ENCODE results near the gene RMI2.
A peak's percentile ranks its signal among the peaks of the same experiment; 100 is the strongest.

Gene RMI2

GRCh38 chr16:11386791-11387546 is 41.7 kb downstream of the RMI2 start:
- DNase-seq = peak; percentile 45

DNA sequence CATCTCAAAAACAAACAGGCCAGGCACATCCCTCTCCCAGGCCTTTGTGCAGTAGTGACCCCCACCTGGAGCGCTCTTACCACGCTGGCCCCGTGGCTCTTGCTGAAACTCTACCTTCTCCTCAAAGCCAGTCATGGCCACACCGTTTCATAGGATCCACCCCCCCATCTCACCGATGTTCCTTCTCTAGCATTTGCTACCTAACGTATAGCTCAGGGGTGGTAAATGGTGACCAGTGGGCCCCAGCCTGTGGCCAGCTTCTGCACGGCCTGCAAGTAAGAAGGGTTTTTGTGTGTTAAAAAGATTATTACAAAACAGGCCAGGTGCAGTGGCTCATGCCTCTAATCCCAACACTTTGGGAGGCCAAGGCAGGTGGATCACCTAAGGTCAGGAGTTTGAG is 43.8 kb downstream of the RMI2 start:
- no peak for DNase-seq

- DNase-seq = no peak
Observed at GRCh38 chr16:11389631-11390565, 44.6 kb downstream of the RMI2 start.

GRCh38 chr16:11390573-11391495 is 45.6 kb downstream of the RMI2 start:
- DNase-seq = no peak

- DNase-seq = no peak
Observed at GRCh38 chr16:11391576-11391975, 46.3 kb downstream of the RMI2 start.

- no peak for DNase-seq
Observed at GRCh38 chr16:11392041-11392581, 46.9 kb downstream of the RMI2 start.

DNA sequence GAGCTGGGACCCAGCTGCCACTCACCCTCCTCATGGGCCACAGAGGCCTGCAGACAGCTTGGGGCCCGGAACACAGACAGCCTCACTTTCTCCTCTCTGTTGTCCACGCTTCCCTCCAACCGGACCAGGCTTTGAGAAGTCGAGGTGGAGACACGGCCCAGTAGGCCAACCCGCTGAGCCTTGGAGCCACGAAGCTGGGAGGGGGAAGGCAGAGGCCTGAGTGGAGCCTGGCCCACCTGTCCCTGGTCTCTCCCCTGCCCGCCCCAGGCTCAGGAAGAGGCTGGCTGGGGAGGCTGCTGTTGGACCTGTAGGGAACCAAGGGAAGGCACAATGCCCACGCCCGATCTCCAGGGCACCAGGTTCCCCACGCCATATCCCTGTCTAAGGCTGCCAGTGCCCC is 48.1 kb downstream of the RMI2 start:
- no peak for DNase-seq

DNA sequence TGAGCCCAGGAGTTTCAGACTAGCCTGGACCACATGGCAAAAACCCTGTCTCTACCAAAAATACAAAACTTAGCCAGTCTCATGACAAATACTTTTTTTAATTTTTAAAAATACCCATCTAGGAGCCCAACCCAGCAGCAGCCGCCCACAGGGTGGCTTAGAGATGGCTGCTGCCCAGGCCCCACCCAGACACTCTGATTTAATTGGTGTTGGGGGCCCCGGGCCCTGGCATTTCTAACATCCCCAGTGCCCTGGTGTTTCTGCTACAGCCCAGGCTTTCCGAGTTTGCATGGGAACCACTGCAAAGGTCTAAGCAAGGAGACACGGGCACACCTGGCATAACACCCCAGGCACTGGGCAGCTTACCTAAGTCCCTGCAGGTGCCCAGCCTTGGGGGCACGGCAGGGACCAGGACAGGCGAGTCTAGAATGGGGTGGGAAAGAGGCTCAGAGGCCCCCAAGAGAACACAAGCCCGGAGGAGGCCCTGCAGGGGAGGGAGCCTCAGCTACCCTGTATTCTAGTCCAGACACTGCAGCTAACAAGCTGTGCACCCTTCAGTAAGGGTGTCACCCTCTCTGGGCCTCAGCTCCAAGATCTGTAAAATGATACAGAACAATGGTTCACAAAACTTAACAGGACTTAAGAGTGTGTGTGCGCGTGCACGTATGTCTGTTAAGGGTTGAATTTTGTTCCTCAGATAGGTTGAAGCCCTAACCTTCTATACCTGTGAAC is 48.8 kb downstream of the RMI2 start:
- no peak for DNase-seq

- DNase-seq = no peak
Observed at GRCh38 chr16:11394593-11394960, 49.3 kb downstream of the RMI2 start.

GRCh38 chr16:11395008-11395948 is 50.0 kb downstream of the RMI2 start:
- DNase-seq = no peak

DNA sequence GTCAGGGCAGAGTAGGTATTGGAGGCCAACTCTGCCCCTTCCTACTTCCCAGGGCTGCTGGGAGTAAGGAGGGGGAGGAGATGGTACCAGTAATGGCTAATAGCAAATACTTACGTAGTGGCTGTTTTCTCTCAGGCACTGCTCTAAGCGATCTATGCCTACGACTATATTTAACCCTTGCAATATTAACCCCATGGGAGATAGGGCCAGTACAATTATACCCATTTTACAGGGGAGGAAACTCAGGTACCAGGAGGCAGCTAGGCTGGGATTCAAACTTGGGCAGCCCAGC is 50.6 kb downstream of the RMI2 start:
- no peak for DNase-seq

DNA sequence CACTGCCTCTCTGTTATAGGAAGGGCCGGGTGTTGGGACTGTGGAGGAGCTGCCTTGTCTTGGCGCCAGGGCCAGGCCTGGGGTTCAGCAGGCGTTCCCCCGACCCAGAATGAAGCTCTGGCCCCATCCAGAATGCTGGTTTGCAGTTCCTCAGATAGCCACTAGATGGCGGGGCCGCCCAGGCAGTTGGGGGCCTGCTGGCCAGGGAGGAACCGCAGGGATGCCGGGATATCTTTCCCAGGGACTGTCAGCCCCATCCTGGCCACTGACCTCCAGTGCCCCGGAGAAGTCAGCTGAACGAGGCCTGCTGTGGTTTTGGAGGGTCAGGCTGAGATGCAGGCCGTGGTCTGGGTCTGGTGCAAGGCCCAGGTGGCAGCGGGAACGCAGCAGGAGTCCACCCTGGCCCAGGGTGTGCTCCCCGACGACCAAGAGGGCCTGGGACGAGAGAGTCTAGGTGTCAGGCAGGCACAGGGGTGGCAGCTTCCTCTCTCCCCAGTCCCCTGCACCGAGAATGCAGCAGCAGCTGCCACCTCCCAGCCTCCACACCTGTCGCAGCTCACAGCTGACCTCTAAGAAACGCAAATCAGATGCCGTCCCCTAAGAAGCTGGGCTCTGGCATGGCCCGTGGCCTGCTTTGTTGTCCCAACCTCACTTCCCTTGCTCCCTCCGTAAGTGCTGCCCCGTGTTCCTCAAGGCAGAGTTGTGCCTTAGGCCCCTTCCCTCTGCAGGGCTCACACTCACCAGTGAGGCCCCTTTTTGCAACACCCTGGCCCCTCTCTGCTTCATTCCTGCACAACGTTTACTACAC is 51.2 kb downstream of the RMI2 start:
- peak; percentile 79 for DNase-seq

DNA sequence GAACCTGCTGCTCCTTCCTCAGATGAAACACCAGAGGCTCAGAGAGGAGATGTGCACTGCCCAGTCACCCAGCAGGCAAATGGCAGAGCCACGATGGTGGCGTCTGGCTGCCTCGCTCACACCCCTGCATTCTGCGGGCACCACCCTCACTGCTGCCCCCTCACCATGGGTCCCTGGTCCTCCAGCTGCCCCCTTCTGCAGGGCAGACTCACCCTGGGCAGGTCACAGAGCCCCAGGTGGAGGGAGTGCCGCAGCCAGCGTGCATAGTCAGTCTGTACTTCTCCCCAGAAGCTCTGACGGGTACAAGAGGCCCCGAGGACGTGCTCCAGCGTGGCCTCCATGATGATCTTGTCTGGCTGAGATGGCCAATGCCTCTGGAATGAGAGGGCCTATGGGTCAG is 52.9 kb downstream of the RMI2 start:
- DNase-seq = no peak

- no peak for DNase-seq
Observed at GRCh38 chr16:11398851-11399250, 53.6 kb downstream of the RMI2 start.

- no peak for DNase-seq
Observed at GRCh38 chr16:11399261-11399831, 54.1 kb downstream of the RMI2 start.

DNA sequence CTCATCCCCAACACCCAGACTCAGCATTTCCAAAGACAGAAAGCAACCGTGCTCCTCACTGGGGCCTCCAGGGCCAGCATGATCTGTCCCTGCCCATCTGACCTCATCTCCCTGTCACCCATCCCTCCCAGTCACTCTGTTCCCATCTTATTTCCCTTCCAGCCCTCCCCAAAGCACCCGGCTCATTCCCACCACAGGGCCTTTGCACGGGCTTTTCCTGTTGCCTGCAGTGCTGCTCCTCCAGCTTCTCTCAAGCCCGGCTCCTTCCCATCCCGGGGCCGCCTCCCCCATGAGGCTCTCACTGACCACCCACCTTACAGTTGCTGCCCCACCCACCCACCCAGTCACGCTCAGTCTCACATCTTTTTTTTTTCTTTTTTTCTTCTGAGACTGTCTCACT is 54.8 kb downstream of the RMI2 start:
- no peak for DNase-seq
